ENCODE results near the gene ADNP2.

ADNP2 gene

DNA sequence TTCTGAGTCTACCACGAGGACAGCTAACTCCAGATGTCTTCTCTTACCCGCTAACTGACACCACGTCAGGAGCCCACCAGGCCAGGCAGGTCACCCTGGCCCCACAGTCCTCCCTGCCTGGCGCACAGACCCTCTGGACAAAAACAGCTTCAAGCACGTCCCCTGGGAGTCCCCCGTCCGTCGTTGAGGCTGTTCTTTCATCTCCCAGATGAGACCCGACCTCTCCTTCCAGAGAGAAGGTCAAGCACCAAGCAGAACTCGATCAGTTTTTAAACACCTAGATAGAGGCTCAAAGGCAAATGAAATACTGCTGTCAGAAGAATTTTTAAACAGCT lies 80.4 kb downstream of the ADNP2 start:
- in situ Hi-C loops (cut with MboI; ENCODE audit: low pct_unique_long_range_greater_than_20kb, low sequenced_read_pairs, unreplicated experiment), result no loop called here
- TF ChIP-seq CTCF (IDR thresholded peaks at IDR 0.05; ENCODE audit: extremely low read depth, insufficient read depth, missing control alignments), result no peak
- DNase-seq (ENCODE audit: low spot score), result no peak
